ENCODE measurements around the gene ANKRD13A. TPM values are rescaled to one million over a fixed set of nuclear protein-coding genes. Genes with fewer than 3 reads are reported as not detected.

The ANKRD13A gene
- total and polyA plus RNA-seq, 8 donors: 13.0 to 150 (median 34.4) TPM

- no peak for DNase-seq
- H3K4me1 ChIP-seq: peaks cover 0 to 36% (median 12%) of the 10 kb centered on the region in 4 donors
- TF ChIP-seq POLR2AphosphoS5 (IDR thresholded peaks at IDR 0.05): no peak
- TF ChIP-seq, protein P1, sequence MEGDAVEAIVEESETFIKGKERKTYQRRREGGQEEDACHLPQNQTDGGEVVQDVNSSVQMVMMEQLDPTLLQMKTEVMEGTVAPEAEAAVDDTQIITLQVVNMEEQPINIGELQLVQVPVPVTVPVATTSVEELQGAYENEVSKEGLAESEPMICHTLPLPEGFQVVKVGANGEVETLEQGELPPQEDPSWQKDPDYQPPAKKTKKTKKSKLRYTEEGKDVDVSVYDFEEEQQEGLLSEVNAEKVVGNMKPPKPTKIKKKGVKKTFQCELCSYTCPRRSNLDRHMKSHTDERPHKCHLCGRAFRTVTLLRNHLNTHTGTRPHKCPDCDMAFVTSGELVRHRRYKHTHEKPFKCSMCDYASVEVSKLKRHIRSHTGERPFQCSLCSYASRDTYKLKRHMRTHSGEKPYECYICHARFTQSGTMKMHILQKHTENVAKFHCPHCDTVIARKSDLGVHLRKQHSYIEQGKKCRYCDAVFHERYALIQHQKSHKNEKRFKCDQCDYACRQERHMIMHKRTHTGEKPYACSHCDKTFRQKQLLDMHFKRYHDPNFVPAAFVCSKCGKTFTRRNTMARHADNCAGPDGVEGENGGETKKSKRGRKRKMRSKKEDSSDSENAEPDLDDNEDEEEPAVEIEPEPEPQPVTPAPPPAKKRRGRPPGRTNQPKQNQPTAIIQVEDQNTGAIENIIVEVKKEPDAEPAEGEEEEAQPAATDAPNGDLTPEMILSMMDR (IDR thresholded peaks at IDR 0.05): no peak
- TF ChIP-seq EP300 (IDR thresholded peaks at IDR 0.05): no peak
- TF ChIP-seq POLR2A (IDR thresholded peaks at IDR 0.05): no peak
- H3K36me3 ChIP-seq: peaks cover 29 to 60% (median 59%) of the 10 kb centered on the region in 4 donors
- peak overlapping the region in 1 of 5 donors; percentile 49 for H3K27ac ChIP-seq
- no peaks in the 10 kb centered on the region for H3K9me3 ChIP-seq
- no peaks in the 10 kb centered on the region for H3K27me3 ChIP-seq
- no peak overlapping the region for H3K4me3 ChIP-seq
- WGBS, 5 donors: 76 to 83% (median 81%) methylated on average over 4 of the region's 4 CpGs
- intact Hi-C loops (cut with DNase I; ENCODE audit: low total_unique reads): no loop called here
Observed at GRCh38 chr12:110012659-110013058, 13.4 kb downstream of the ANKRD13A start.

DNA sequence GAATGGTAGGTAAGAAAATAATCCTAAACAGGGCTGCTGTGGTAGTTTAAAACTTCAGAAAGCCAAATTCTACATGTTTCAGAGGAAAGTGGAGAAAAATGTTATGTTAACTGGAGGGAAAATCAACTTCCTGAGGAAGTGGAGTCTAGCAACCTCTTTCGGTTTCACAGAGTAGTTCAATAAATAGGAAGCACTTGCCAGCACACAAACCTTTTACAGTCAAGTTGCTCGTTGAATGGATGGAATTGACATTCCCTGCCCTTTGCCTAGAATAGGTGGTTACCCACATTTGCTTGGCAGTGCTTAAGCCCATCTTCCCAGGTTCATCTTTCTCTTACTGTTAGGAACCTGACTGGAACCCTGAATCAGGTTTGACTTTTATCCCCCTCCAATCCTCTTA lies 15.9 kb downstream of the ANKRD13A start:
- H3K4me1 ChIP-seq: peaks cover 0 to 36% (median 12%) of the 10 kb centered on the region in 4 donors
- no peaks in the 10 kb centered on the region for H3K27me3 ChIP-seq
- DNase-seq: peak in 1 of 2 donors; percentile 26
- 45 to 70% (median 65%) methylated on average over 2 of the region's 2 CpGs for WGBS, 5 donors
- H3K4me3 ChIP-seq: no peak overlapping the region
- no peaks in the 10 kb centered on the region for H3K9me3 ChIP-seq
- peaks cover 51 to 84% (median 84%) of the 10 kb centered on the region in 4 donors for H3K36me3 ChIP-seq
- peak overlapping the region in 1 of 5 donors; percentile 46 for H3K27ac ChIP-seq
- no peak for TF ChIP-seq POLR2A (IDR thresholded peaks at IDR 0.05)
- TF ChIP-seq, protein P1 (IDR thresholded peaks at IDR 0.05): no peak
- no peak for TF ChIP-seq EP300 (IDR thresholded peaks at IDR 0.05)
- no peak for TF ChIP-seq POLR2AphosphoS5 (IDR thresholded peaks at IDR 0.05)
- intact Hi-C loops (cut with DNase I; ENCODE audit: low total_unique reads): no loop called here

GRCh38 chr12:110020956-110021355 lies 21.7 kb downstream of the ANKRD13A start:
- H3K27me3 ChIP-seq: no peaks in the 10 kb centered on the region
- no peak for DNase-seq
- no peak overlapping the region for H3K4me3 ChIP-seq
- TF ChIP-seq, protein P1 (IDR thresholded peaks at IDR 0.05): no peak
- TF ChIP-seq POLR2AphosphoS5 (IDR thresholded peaks at IDR 0.05): no peak
- no peak for TF ChIP-seq EP300 (IDR thresholded peaks at IDR 0.05)
- TF ChIP-seq POLR2A (IDR thresholded peaks at IDR 0.05): no peak
- no peak overlapping the region for H3K27ac ChIP-seq
- intact Hi-C loops (cut with DNase I; ENCODE audit: low total_unique reads): no loop called here
- WGBS, 5 donors: 86 to 92% (median 89%) methylated on average over 4 of the region's 4 CpGs
- no peaks in the 10 kb centered on the region for H3K9me3 ChIP-seq
- peaks cover 9 to 24% (median 14%) of the 10 kb centered on the region in 4 donors for H3K4me1 ChIP-seq
- peaks cover 52 to 100% (median 94%) of the 10 kb centered on the region in 4 donors for H3K36me3 ChIP-seq

DNA sequence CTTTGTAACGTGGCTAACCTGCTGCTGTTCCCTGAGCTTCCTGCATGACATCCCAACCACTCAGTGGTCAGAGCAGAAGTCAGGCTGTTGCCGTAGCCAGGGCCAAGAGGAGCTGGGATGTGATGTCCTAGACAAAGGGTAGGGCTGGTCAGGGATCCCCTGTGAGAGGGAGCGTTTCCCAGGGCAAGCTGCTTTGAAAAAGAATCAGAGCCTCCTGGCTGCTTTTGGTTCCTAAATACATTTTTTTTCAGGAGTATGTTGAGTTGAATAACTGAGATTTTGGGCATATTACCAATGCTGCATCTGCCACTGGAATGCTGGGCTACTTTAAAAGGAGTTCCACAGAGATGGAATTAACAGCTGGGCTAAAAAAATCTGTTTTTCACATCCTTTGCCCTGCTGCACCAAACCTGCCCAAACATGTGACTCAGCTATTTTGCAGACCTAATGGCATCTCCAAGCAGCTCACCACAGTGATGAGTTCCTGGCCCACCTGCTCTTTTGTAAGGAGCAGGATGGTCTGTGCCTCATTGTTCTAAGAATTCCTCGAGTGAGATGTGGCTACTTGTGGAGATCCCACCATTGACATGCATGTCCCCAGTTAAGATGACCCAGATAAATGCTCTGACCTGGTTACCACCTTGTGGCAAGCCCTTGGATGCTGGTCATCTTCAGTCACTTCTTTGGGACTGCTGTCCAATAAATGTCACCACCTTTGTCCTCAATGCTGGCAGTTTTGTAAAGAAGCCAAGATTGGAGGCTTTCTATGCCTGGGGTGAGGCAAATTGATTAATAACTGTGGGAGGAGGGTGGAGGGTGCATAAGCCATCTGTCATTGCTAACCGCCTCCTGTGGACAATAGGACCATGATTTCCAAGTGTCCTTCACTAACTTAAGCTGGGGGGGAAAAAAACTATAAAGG lies 24.1 kb downstream of the ANKRD13A start:
- Histone ChIP-seq H3K9me3 (no peaks in the 10 kb centered on the region), H3K4me3 (no peak overlapping the region), H3K36me3 (peaks cover 50 to 100% (median 94%) of the 10 kb centered on the region in 4 donors), H3K4me1 (peaks cover 9 to 25% (median 17%) of the 10 kb centered on the region in 4 donors), H3K27ac (peak overlapping the region in 2 of 5 donors; percentile 31 to 60), H3K27me3 (no peaks in the 10 kb centered on the region)
- intact Hi-C loops (cut with DNase I; ENCODE audit: low total_unique reads): no loop called here
- no peak for DNase-seq
- WGBS, 5 donors: 74 to 84% (median 82%) methylated on average over 5 of the region's 5 CpGs
- TF ChIP-seq, protein P1 (IDR thresholded peaks at IDR 0.05): no peak
- TF ChIP-seq EP300 (IDR thresholded peaks at IDR 0.05) (no peak), POLR2AphosphoS5 (IDR thresholded peaks at IDR 0.05) (no peak), POLR2A (IDR thresholded peaks at IDR 0.05) (no peak)

Measured in stomach (tissue), 9 donors.